NCI-H2227 (cell line): ENCODE data around the gene RABGAP1L.

Source experiments
- DNase-seq: peaks from one replicate; lab custom pipeline; 2025; ENCODE audit not compliant: unreplicated experiment; lab: John Stamatoyannopoulos, UW

RABGAP1L gene

DNA sequence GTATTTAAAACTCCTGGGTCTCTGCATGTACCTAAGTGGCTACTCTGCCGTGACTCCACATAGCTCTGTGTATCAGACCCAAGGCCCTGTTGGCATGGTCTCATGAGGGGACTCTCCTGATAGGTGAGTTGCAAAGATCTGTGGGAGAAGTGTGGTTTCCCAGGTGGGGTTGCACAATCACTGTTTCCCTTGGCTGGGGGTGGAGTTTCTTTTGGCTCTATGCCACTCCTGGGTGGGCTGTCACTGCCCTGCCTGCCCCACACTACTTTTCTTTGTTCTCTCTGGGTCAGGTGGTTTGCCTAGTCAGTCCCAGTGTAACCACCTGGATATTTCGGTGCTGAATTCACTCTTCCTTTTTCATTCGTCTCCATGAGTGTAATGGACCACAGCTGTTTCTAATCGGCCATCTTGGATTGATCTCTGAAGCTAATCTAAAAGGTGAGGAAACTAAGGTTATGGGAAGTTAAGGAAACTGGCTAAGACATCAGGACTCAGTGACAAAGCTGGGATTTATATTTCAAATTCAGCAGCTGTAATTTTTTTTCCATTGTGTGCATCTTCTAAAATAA is 743.3 kb downstream of the RABGAP1L start:
- DNase-seq, result no peak

DNA sequence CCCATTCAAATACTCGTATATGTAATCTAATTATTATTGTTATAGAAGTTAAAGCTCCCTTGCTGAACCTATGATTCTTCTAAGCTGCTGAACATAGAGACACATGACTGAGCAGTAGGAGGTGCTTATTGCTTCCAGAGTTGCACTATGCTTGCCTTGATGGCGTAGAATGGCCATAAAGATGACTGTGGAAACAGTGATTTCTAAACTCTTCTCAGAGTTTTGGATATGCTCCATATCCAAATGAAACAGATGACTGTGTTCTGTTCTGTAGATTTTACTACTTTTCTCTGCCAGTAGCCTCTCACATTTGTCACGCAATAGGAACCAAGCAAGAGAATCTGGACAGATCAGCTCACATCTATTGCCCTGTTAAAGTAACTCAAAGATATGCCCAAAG is 752.3 kb downstream of the RABGAP1L start:
- no peak for DNase-seq

DNA sequence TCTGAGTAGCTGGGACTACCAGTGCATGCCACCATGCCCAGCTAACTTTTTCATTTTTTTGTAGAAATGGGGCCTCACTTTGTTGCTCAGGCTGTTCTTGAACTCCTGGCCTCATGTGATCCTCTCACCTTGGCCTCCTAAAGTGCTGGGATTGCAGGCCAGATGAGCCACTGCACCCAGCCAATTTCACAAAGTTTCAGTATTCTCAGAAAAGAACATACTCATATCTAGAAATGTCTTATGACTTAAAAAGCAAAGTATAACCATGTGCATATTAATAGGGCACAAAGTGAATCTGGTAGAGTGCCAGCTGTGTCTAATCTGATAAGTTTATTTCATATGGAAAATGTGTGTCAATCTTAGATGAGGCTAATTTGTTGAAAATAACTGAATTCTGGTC is 752.9 kb downstream of the RABGAP1L start:
- DNase-seq, result no peak

DNA sequence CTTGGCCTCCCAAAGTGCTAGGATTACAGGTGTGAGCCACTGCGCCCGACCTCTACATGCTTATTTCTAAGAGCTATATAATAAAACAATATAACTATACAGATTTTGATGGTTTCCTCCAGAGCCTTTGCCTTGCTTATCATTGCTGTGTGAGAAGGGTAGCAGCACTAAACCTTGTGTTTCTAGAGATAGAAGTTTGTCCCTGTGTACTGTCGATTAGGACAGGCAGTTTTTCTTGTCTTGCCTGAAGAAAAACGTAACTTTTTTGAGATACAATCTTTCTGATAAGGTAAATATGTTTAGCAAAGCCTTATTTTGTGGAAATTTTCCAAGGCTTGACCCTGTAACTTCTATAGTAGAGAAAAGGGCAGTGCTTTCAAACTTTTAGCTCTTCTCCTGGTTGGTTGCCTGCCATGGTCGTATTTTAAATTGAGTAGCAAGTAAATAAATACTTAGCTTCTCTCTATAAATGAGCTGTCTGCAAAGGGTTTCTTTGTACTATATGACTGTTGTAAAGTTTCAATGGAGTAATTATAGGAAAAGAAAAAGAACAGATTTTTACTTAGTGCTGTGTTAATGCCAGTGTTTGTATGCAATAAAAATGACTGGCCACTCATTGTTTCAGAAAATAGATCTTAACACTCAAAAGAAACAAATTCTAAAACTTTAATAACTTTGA is 754.0 kb downstream of the RABGAP1L start:
- no peak for DNase-seq

DNA sequence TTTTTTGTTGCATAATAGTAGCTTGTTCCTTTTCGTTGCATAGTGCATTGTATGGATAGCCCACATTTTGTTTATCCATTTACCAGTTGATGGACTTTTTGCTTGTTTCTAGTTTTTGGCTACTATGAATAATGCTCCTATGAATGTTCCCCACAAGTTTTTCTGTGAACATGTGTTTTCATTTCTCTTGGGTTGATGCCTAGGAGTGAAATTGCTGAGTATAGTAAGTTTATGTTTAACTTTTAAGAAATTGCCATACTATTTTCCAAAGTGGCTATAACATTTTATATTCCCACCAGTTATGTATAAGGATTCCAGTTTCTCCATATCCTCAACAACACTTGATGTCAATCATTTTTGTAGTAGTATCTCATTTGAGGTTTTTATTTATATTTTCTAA is 755.7 kb downstream of the RABGAP1L start:
- no peak for DNase-seq

DNA sequence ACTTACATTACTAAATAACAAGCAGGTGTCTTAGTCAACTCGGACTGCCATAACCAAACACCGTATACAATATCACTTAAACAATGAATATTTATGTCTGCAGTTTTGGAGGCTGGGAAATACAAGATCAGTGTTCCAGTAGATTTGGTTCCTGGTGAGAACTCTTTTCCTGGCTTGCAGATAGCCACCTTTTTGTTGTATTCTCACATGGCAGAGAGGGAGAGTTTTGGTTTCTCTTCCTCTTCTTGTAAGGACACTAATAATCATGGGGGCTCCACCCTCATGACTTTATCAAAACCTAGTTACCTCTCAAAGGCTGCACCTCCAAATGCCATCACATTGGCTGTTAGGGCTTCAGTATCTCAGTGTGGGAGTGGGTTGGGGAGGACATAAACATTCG is 757.5 kb downstream of the RABGAP1L start:
- no peak for DNase-seq

DNA sequence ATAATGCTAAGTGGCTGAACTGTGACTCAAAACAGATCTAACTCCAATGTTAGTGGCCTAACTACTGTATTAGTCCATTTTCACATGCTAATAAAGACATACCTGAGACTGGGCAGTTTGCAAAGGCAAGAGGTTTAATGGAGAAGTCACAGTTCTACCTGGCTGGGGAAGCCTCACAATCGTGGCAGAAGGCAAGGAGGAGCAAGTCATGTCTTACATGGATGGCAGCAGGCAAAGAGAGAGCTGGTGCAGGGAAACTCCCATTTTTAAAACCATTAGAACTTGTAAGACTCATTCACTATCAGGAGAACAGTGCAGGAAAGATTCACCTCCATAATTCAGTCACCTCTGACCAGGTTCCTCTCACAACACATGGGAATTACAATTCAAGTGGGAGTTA is 760.8 kb downstream of the RABGAP1L start:
- no peak for DNase-seq

DNA sequence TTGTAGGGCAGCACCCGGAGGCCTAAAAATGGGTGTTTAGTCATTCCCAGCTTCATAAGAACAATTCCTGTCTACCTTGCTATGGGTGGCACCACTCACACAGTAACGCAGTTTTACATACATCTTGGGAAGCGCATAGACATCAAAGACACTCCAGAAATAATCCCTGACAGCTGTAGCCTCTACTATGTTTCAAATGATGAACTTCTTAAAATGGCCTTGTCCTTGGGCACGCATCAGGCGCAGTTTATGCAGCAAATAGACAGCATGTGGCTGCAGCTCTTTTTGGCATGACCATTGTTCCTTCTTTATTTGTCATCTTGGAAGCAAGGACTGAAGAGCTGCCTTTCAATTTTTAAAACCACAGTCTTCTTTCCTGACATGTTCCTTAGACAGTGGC is 762.8 kb downstream of the RABGAP1L start:
- DNase-seq, result no peak

DNA sequence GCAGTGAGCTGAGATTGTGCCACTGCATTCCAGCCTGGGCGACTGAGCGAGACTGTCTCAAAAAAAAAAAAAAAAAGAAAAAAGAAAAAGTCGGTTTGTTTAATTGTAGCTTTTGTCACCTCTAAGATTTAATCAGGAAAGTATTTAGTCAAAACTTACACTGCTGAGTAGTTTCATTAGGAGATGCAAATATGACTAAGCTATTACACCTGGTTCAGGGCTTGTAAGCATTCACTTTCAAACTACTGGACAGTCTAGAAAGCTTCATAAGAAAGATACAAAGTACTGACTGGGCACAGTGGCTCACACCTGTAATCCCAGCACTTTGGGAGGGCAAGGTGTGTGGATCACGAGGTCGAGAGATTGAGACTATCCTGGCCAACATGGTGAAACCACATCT is 764.5 kb downstream of the RABGAP1L start:
- no peak for DNase-seq

DNA sequence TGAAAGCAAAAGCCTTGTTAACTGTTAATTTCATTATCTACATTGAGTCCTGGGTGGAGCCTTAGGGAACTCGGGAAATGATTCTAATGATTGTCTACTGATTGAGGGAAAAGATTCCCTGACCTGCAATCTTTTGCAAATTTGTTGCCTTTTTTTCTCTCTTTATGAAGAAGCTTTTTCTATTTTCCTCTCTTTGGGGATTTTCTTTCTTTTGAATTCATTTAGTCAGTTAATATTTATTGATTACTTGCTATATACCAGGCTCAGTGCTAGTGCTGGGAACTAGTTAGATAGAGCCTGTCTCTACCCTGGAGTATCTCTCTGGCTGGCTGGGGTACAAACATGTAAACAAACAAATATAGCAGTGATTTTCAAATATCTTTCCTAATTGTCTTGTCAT is 769.2 kb downstream of the RABGAP1L start:
- no peak for DNase-seq

DNA sequence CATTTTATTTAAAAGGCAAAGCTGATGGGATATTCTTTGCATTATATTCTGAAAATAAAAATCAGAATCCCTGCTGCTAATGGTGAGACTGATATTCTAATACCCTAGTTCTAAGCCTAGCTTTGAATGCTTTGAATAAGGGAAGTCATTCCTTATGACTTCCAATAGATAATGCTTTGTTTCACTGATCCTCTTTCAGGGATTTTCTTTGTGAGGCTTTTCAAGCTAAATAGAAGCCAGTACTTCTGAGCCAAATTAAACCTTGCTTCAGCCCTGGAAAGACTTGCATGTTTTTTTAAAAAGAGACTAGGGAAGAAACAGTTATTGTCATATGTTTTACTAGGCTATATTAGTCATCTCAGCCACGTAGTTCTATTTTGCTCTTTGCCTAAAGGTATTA is 771.9 kb downstream of the RABGAP1L start:
- DNase-seq, result no peak

DNA sequence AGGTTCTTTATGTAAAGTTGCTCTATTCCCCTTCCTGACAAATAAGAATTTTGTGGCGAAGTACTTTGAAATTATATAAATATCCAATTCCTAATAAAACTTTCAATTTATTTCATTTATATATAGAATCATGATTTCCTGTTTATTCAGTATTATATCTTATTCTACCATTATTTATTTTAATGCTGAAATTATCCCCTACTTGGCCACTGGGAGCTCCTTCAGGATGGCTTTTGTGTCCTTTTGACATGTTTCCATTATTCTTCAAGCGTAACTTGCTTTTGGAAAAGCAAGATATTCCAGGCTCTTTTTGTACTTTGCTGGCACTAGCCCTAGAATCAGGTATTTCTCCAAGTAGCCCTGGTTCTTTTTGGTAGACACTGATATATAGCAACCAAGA is 773.3 kb downstream of the RABGAP1L start:
- DNase-seq, result no peak

DNA sequence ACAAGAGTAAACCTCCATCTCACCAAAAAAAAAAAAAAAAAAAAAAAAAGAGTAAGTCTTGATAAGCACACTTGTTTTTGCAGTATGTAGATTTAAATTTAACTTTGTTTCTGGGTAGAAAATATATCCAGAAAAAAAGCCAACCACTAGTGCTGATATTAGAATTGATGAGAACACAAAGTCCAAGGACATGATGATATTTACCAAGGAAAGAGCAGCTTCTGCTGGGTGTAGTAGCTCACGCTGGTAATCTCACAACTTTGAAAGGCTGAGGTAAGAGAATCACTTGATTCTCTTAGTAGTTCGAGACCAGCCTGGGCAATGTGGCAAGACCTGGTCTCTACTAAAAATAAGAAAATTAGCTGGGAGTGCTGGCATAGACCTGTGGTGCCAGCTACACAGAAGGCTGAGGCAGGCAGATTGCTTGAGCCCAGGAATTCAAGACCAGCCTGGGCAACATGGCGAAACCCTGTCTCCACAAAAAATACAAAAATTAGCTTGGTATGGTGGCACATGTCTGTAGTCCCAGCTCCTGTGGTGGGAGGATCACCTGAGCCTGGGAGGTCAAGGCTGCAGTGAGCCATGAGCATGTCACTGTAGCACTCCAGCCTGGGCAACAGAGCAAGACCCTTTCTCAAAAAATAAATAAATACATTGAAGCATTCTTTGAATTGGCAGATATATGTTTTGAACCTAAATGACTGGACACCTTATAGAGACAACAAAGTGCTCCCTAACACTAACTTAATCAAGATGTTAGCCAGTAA is 776.8 kb downstream of the RABGAP1L start:
- DNase-seq, result no peak

DNA sequence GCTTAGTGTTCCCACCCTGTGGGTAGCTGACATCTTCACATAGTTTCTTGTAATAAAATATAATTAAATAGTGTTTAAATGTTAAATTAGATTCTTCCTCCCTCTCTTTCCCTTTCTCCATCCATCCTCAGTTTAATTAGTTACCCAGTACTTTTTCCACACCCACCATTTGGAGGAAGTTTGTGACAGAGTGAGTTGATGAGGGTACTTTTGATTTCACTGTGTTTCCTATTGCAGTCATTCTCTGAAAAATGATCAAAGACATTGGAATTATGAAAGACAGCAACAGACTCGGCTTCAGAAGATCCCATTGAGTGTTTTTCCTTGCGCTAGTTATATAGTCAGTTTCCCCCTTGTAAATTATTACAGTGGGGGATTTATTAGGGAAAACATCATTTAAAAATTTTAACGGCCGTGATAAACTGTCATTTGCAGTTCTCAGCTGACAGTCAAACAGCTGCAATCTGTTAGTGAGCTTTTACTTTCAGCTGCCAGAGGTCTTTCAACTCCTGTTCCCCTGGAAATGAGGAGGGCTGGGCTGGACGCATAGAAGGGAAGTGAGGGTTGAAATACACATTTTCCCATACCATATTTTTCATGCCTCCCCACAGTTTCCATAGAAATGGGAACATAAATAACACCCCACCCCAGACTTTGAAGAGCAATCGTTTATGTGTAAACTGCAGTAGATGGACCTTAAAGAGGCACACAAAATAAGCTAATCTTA is 779.1 kb downstream of the RABGAP1L start:
- DNase-seq, result no peak

DNA sequence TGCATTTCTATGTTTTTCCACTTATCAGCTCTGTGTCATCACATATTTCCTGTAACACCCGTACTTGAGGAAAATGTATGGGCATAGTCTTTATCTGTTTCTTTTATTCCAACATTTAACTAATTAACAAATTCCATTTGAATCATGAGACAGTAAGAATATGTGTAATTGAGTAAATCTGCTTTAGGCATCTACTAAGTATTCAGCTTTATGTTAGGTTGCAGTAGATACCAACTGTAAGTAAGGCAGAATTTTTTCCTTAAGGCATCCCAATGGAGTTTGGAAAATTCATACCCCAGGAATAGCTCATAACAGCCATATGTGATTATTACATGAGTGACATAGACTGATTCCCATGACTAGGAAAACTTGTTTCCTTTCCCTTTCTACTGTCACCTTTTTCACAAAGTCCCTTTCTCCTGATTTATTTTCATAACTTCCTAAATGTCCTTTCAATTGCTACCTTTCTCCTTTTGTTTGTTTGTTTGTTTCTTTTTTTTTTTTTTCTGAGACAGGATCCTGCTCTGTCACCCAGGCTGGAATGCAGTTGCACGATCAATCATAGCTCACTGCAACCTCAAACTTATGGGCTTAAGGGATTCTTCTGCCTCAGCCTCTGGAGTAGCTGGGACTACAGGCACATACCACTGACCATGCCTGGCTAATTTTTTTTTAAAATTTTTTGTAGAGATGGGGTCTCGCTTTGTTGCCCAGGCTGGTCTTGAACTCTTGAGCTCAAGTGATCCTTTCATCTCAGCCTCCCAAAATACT is 780.6 kb downstream of the RABGAP1L start:
- no peak for DNase-seq

DNA sequence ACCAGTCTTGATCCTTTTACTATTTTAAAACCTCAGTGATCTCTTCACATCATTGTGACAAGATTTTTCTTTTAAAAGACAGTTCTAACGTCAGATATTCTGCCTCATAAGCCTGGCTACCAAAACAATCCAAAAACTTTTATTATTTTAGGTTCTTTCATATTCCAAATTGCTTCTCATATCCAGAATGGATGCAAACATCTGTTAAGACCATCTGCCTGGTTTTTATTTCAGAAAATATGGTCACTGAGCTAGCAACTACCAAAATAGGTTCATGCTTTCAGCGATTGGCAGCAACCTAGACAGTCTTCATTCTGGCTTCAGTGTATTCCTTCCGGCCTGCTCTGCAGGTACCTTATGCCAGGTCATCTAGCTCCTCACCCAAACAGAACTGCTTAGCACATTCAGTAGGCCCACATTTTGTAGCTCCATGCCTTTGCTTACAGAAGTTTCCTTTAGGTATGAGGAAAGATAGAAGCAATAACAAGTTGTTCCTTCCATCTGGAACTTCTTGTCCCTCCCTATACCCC is 781.4 kb downstream of the RABGAP1L start:
- DNase-seq, result no peak

DNA sequence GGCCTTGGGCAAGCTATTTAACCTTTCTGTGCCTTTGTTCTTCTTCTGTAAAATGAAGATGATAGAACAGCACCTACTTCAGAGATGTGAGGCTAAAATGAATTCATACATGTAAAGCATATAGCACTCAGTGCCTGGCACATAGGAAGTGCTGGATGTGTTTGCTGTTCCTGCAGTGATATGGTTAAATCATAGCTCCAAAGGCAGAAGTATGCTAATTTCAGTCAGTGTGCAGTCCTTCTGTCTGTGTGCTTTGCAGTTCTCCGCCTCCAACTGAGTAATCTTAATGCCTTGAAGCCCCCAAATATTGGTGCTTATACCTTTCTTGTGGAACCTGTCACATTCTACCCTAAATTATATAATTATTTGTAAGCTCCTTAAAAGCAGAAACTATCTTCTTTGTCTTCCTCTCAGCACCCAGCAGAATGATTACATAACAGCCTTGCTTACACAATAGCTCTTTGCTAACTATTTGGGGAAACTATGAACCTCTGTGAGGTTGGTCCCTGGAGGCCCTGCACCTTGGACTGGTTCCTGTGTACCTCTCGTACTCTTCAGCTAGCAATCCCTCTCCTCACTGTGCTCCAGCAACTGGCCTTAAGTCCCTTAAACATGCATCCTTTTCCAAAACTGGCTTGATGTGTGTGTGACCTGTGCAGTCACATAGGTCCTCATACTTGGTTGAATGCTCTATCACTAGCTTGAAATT is 783.4 kb downstream of the RABGAP1L start:
- DNase-seq, result no peak

DNA sequence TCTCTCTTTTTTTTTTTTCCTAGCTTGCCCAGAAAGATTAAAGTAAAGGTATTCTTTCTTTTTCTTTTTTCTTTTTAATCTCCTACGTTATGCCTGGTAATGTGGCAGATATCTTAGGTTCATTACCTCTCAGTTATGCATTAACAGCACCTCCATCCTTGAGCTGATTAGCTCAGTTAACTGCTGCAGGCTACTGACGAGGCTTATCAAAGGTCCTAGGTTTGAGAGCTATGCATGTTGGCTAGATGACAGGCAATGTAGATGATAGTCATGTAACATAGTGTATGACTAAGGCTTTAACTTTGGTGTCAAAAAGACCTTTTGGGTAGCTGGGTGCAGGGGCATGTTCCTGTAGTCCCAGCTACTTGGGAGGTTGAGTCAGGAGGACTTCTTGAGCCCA is 786.7 kb downstream of the RABGAP1L start:
- no peak for DNase-seq

DNA sequence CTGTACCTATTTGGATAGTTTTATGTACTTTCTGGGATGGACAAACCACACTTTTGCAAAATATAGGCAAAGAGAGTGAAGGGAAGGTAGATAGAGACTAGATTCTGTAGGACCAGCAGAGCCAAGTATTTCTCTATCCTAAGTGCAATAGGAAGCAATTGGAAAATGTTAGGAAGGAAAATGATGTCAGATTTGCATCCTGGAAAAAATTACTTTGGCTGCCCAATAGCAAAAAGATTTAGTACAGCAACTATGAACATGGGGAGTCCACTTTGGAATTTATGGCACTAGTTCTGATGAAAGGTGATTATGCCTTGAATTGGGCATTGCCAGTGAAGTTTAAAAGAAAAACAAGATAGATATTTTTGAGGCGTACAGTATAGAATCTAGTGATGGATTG is 789.7 kb downstream of the RABGAP1L start:
- no peak for DNase-seq

DNA sequence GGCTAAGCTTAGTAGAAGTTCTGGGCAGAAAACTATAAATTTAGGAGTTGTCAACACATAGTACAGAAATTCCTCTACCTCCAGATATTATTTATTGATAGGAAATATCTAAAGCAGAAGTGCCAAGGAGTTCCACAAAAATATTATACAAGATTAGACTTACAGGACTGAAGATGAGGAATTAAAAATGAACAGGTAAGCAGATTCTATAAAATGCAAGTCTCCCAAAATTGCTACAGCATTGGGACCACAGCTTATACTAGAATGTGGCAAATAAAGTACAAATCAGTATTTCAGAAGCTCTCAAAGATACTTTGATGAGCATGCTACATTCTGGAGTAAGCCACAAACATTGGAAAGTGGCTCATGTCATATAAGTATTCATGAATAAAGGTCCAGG is 790.3 kb downstream of the RABGAP1L start:
- no peak for DNase-seq
